Measurements from ENCODE around the gene CALML6.

CALML6 gene

DNA sequence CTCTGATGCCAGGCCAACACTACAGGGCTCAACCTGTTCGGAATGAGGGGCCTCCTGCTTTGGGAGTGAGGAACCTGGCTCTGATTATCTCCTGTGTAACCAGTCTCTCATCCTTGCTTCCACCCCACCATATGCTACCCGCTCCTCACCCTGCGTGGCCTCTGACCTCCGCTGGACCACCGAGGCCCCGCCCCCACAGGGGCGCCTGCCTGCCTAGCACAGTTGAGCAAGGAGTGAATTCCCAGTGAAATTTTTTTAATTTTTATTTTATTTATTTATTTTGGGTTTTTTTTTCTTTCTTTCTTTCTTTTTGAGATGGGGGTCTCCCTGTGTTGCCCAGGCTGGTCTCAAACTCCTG is 22.3 kb upstream of the CALML6 start:
- no peak for DNase-seq

DNA sequence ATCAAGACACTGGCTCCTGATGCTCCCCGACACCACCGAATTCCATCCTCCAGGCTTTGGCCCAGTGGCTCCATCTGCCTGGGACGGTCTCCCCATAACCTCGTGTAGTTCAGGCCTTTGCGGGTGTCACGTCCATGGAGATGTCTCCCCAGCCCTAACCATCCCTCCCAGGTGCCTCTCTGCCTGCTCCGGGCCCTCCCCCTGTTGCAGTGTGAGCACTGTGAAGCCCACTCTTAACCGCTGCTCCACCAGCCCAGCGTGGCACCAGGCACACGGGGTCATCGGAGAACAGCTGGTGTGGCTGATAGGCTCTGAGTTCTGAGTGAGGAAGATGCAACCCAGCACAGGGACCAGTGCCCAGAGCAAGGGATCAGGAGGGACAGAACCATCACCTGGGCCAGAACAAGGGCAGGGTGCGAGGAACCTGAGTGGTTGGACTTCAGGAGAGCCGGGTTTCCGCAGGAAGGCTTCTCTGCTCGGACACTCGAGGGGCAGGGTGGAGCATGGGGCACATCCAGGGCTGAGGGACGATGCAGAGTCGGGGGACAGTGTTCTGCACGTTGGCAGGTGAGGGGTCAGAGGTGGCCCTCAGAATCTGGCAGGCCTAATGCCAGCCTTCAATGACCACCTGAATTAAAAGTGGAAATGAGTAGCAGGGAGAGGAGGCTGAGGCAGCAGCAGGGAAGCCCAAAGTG is 21.6 kb upstream of the CALML6 start:
- DNase-seq, result no peak

DNA sequence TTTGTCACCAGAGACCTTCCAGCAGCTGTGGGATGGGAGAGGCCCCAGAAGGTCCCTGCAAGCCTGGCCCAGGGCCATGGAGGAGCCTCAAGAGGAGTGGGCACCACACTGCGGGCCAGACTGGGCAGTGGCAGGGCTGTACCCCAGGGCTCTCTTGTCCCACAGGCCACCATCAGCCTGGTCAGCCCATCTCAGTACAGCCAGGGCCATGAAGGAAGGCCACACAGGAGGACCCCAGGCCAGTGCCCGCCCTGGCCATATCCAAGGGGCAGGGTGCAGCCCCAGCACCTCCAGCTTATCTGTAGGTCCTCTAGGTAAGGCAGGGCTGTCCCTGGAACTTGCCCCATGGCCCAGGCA is 21.1 kb upstream of the CALML6 start:
- DNase-seq, result no peak

DNA sequence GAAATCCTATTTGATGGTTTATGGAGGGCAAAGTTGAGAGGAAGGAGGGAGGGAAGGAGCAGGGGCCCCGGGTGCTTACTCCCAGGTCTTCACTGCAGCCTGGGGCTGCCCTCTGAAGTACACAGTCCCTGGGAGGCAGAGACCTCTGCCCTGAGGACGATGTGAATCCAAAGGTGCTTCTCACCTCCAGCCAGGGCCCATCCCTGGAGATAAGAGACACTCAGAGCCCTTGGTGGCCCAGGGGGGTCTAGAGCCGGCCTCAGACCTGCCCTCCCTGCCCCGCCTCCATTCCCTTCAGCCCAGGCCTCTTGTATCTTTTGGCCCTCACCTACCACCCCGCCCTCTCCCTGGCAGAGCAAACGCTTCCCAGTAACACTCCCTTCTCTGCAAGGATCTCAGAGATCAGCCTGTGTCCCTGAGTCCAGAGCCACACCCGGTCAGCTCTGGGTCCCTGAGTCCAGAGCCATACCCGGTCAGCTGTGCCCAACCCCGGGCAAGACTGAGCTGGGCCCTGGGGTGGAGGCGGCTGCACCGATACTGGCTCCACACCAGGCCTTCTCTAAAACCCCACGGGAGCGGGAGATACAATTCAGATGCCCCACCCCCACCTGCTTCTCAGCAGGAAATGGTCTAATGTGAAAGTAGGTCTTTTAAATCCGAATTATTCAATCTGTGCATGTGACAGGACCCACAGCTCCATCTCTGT is 20.6 kb upstream of the CALML6 start:
- DNase-seq, result no peak

DNA sequence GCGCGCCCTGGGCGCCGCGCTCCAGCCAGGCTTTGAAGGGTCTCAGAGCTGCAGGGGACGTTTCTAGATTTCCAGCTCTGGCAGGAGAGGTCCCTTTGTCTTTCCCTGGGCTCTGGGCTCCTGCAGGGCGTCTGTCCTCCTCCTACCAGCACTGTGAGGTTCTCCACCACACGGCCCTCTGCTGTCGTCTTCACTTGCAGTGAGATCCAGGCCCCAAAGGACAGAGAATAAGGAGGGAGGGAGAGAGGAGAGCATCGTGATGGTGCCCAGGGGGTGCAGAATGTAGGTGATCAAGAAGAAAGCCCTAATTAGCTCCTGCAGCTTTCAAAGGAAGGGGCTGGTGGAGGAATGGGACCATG is 20.0 kb upstream of the CALML6 start:
- DNase-seq, result no peak

DNA sequence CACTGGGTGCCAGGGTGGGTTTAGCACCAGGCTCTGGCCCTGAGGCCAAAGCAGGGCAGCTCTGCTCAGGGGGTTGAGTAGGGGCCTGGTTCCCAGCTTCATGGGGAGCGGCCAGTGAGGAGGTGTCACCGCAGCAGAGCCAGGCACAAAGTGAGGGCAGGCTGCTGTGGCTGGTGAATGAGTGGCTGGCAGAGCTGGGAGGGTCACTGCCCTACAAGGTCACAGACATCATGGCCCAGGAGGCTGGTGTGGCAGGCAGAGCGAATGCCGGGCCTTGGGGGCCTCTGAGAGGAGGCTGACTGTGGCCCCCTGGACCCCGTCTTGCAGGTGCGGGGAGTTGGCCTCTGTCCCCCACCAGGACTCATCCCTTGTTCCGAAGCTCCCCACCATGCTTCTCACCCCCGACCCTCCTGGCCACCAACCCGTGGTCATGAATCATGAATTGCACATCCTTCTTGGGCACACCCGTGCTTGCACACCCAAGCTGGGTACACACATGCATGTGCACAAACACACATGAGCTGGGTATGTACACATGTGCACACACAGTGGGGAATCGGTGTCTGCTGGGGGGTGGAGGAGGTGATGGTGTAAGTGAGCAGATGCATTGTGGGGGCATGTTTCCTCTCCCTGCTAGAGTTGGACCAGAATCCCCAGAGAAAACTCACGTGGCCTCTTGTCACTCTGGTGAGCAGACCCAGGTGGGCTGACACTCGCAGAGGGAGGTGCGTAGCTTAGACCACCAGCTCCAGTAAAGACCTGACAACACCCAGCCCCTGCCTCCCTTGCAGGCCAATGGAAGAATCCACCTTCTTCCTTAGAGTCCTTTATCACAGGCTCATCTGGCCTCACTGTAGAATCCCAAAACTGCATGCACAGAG is 19.4 kb upstream of the CALML6 start:
- DNase-seq, result no peak

DNA sequence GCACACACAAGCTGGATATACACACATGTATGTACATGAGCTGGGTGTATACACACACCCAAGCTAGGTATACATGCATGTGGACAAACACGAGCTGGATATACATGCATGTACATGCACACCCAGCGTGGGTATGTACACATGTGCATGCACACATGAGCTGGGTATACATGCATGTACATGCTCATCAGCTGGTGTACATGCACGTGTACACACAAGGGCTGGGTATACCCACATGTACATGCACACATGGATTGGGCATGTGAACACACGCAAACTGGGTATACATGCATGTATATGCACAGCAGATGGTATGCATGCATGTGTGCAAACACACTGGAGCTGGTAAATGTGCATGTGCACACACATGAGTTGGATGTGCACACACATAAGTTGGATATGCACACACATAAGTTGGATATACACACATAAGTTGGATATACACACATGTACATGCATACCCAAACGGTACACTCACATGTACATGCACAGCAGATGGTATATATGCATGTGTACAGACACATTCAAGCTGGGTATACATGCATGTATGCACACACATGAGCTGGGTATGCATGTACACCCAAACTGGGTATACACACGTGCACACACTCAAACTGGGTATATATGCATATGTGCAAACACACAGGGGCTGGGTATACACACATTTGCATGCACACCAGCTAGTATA is 16.7 kb upstream of the CALML6 start:
- DNase-seq, result no peak

DNA sequence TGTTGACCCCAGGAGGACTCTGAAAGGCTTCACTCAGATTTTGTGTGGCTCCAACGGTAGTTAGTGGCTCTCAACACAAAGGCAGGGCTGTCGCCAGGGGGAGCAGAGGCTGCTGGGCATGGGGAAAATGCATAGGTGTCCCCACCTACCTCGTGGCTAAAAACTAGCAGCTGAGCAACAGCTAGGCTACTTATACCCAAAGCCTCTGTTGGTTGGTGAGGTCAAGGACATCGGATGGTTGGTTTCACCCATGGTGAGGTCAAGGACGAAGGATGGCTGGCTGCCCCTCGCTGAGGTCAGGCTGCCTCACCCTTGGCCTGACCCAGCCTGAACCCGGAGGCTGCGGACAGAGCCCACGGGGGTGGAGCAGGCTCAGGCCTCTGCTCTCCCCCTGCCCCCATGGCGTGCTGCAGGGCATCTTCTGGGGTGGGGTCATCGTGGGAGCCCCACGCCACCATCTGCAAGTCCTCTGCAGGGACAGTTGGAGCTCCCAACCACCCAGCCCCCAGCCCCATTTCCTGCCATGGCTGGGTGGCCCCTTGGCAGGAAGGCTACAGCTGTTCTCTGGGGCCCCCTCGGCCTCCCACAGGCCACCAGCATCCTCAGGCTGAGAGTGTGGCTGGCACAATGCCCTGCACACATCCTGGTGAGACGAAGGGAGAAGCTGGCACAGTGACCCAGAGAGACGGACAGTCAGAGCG is 15.6 kb upstream of the CALML6 start:
- DNase-seq, result no peak

DNA sequence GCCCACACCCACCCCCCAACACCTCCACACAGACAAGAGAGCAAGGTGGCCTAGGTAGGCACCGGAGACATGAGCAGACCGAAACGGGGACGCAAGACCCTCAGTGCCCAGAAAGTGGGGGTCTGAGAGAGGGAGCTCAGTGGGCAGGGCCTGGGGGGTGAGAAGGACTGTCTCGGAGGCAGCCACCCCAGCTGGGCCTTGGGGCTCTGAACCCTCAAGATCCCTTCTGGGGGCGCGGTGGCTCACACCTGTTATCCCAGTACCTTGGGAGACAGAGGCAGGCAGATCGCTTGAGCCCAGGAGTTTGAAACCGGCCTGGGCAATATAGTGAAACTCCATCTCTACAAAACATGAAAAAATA is 15.1 kb upstream of the CALML6 start:
- DNase-seq, result no peak

DNA sequence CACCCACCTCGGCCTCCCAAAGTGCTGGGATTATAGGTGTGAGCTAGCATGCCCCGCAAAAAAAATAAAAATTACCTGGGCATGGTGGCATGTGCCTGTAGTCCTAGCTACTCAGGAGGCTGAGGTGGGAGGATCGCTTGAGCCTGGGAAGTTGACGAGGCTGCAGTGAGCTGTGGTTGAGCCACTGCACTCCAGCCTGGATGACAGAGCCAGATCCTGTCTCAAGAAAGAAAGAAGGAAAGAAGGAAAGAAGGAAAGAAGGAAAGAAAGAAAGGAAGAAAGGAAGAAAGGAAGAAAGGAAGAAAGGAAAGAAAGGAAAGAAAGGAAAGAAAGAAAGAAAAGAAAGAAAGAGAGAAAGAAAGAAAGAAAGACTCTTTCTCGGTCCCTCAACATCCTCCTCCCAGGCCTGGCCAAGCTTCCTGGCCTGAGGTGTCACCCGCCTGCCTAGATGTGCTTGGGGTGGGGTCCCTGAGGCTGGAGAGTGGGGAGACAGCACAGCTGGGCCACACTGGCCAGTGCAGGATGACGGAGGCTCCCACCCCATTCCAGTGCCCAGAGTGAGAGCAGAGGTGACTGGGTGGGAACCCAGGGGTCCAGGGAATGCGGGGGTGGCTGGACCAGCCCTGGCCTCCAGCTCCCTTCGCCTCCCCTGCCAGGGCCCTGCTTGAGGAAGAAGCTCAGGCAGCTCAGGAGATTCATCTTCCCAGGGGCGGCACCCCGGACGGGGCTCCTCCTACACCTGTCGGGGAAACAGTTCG is 14.0 kb upstream of the CALML6 start:
- no peak for DNase-seq

DNA sequence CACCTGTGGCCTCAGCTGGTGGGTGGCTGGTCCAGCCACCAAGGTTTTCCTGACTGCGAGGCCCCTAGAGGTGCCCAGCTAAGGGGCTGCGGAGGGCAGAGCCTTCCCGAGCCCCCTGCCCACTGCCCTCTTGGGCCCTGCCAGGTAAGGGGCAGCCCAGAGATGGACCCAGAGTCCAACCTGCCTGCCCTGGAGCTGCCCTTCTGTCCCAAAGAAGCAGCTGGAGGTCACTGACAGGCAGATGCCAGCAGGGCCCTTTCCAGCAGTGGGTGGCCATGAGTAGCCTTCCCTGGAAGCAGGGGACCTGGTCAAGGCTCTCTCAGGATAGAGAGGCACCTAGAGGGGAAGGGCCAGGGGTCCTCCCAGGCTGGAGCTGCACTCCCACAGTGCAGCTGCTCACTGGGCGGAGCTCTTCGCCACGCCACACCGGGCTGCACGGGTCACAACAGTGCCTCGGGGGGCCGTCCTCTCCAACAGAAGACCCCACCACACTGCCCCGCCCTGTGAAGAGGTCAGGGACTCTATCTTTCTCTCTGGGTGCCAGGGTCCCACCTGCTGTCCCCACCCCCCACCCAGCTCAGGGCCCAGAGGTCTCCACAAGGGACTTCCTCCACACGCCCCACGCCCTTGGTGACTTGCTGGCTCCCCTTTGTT is 13.3 kb upstream of the CALML6 start:
- DNase-seq, result no peak

DNA sequence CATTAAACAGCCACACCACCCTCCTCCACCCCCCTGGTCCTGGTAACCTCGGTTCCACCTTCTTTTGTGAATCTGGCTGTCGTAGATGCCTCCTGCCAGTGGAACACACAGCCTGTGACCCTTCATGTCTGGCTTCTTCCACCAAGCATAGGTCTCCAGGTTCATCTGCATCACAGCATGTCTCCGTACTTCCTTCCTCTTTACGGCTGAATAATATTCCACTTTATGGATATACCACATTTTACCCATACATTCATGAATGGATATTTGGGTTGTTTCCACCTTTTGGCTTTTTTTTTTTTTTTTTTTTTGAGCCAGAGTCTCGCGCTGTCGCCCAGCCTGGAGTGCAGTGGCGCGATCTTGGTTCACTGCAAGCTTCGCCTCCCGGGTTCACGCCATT is 11.8 kb upstream of the CALML6 start:
- DNase-seq, result no peak

DNA sequence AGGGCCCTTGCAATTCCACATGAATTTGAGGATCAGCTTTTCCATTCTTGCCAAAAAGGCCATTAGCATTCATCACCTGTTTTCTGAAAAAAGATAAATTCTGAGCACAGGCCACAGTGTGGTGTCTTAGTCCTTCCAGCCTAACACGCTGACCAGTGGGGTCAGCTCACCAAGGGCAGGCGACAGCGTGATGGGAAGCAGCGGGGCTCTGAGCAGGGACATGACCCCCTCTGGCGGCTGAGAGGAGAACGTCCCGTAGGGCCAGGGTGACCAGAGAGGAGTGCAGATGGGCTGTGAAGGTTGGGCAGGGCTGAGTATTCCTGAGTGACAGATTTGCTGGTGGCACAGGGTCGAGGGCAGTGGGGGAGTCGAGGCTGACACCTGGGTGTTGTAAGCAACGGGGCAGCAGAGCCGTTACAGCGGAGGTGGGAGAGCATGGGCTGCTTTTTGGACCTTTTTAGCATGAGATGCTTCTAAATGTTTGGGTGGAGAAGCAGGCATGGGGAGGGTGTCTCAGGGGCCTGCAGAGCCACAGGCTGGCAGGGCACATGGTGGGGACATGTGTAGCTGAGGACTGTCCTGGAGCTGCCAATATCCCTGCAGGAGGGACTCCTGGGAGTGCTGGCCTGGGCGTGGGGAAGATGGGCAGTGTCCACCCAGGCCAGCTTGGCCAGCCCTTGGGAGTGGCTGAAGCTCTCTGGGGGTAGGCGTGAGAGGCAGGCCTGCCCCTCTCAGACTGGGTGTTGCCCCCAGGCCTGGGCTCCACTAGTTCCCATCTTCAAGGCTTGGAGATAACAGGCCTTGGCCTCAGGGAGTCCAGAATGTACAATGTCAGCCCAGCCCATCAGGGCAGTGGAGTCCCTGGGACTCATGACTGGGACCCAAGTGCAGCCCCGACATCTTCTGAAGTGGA is 8.6 kb upstream of the CALML6 start:
- peak; percentile 75 to 77 for DNase-seq

DNA sequence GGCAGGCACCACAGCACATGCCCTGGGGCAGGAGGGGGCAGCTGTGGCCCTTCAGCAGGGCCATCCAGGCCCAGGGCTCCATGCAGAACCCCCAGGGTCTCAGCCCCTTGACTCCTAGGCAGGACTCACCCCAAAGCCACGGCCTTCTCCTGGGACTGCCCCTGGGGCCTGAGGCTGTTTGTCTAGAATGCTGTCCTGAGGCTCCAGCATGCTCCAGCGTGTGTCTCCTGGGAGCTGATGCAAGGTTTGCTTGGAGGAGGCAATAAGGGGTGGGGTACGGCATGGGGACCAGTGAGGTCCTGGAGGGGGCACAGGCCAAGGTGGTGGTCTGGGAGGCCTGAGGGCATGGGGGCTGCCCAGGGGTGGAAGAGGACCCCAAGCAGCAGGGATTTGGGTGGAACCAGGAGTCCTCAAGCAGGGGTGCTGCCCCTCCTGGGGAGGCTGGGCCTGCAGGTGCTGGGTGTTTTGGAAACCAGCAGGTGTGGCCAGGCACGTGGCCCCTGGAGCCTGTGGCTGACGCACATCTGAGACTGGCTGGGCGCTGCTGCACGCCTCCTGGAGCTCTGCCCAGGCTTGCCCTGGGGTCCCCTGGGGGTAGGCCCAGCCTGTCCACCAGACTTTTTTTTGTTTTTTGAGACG is 7.8 kb upstream of the CALML6 start:
- DNase-seq, result peak in 1 of 2 donors; percentile 22

DNA sequence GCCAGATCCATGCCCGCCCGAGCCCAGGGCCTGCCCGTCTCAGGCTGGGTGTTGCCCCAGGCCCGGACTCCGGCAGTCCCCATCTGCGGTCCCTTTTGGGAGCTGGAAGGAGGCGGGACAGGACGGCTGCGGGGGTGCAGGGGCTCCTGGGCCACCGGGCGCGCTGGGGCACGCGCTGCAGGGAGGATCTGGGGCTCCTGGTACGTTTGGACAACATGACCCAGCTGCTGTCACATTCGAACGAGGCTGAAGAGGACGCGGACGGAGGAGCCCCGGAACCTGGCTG is 6.6 kb upstream of the CALML6 start:
- DNase-seq, result no peak

DNA sequence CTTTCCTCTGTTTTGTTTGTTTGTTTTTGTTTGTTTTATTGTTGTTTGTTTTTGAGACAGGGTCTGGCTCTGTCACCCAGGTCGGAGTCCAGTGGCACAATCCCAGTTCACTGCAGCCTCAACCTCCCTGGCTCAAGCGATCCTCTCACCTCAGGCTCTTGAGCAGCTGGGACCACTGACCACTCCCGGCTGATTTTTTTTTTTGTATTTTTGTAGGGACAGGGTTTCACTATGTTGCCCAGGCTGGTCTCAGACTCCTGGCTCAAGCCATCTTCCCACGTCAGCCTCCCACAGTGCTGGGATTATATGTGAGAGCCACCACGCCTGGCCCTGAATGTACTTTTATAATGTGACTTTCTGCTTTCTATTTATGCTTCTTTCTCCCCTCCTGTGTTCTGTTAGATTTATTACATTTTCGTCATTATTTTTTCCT is 5.0 kb upstream of the CALML6 start:
- no peak for DNase-seq

DNA sequence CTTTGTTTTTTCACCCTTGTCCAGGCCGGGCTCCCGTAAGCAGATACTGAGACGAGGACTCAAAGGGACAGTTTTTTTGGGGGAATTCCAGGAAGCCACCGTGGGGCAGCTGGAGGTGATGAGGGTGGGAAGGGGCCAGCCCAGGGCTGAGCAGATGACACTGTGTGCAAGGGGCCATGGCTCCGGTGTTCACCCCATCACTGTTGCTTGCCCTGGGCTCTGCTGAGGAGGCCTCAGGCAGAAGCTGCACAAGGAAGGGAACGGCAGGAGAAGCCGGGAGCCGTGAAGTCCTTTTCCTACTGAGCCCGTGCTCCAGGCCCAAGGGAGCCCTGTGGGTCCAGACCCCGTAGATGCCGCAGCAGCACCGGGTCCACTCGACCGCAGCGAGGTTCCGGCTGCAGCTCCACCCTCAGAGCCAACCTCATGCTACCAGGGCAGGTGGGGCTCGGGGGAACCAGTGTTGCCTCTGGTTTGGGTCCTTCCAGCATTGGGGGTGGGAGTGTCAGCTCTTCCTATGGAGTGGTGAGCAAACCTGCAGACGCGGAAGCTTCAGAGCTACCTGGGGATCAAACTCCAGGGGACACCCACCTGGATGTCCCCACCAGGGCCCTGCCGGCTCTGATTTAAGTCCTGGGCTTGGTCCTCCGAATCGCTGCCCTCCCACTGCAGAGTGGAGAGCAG is 4.3 kb upstream of the CALML6 start:
- no peak for DNase-seq

DNA sequence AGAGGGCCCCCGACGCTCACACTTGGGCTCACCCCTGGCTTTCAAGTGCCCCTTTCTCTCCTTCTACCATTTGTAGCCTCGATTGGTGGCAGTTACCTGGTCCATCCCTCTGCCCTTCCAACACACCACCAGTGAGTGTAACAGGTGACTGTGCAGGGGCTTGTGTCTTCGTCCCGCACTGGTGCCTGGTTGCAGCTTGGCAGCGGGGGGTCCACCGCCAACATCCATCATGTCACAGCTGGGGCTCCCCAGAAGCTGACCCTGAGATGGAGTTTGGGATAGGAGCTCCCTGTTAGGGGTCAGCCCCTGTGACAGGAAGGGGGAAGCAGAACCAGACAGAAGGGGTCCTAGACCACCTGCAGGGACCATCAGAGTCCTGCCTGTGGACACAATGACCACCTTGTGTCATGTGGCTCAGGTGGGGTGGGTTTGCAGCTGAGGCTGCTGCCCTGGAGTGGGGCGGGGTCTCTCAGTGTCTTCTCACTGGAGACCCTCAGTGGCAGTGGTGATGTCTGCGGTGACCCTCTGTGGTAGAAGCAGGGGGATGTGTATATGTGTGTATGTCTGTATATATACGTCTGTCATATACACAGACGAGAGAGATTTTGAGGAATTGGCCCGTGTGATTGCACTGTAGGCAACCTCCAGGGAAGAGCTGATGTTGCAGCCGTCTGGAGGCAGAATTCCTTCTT is 3.6 kb upstream of the CALML6 start:
- no peak for DNase-seq

Measured in CD4-positive, alpha-beta T cell treated with Interferon alpha-2 for 1 hour (primary cell).